GM06990 (cell line): Measurements from ENCODE around the gene PEDS1.
A peak's percentile ranks its signal among the peaks of the same experiment; 100 is the strongest.

Experiments
- DNase-seq: peaks from one replicate; pipeline ENCODE4 v3.0.0-alpha.2; 2011; ENCODE audit not compliant: insufficient read length; ENCODE audit errors: extremely low read depth
- H3K27me3 ChIP-seq: replicated peaks from 2 replicates; pipeline ENCODE4 v1.6.0; 2011; ENCODE audit warnings: low read length; ENCODE audit not compliant: control insufficient read depth, insufficient read depth
- H3K36me3 ChIP-seq: 2 replicates; pipeline ENCODE4 v1.5.1; 2011; ENCODE audit warnings: low read length; ENCODE audit not compliant: control insufficient read depth, insufficient read depth
- H3K4me3 ChIP-seq: replicated peaks from 2 replicates; pipeline ENCODE4 v1.5.1; 2011; ENCODE audit warnings: low read depth, mild to moderate bottlenecking, control low read depth, low read length
- TF ChIP-seq, protein P1 (sequence below): IDR thresholded peaks from 2 replicates; pipeline ENCODE4 v1.5.1; 2011; ENCODE audit warnings: low read length, control low read depth, mild to moderate bottlenecking, inconsistent platforms; ENCODE audit not compliant: insufficient read depth, poor library complexity, severe bottlenecking

Gene PEDS1

DNA sequence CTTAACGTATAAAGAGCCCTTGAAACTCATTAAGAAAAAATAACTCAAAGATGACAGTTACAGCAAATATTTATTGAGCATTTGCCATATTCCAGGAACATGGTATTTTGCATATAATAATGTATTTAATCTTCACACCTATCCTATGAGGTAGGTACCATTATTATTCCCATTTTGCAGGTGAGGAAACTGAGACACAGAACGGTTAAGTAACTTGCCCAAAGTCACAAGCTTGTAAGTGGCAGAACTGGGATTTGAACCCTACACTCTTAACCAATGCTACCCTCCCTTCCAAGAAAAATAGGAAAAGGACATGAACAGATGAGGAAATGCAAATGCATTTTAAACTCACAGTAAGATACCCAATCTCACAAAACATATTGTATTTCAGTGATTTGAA lies 35.3 kb downstream of the PEDS1 start:
- no peaks in the 10 kb centered on the region; the same call in 1 of the 2 replicates for H3K36me3 ChIP-seq
- H3K27me3 ChIP-seq = no peaks in the 10 kb centered on the region
- no peak overlapping the region for H3K4me3 ChIP-seq
- TF ChIP-seq, protein P1, sequence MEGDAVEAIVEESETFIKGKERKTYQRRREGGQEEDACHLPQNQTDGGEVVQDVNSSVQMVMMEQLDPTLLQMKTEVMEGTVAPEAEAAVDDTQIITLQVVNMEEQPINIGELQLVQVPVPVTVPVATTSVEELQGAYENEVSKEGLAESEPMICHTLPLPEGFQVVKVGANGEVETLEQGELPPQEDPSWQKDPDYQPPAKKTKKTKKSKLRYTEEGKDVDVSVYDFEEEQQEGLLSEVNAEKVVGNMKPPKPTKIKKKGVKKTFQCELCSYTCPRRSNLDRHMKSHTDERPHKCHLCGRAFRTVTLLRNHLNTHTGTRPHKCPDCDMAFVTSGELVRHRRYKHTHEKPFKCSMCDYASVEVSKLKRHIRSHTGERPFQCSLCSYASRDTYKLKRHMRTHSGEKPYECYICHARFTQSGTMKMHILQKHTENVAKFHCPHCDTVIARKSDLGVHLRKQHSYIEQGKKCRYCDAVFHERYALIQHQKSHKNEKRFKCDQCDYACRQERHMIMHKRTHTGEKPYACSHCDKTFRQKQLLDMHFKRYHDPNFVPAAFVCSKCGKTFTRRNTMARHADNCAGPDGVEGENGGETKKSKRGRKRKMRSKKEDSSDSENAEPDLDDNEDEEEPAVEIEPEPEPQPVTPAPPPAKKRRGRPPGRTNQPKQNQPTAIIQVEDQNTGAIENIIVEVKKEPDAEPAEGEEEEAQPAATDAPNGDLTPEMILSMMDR = no peak
- DNase-seq = no peak

DNA sequence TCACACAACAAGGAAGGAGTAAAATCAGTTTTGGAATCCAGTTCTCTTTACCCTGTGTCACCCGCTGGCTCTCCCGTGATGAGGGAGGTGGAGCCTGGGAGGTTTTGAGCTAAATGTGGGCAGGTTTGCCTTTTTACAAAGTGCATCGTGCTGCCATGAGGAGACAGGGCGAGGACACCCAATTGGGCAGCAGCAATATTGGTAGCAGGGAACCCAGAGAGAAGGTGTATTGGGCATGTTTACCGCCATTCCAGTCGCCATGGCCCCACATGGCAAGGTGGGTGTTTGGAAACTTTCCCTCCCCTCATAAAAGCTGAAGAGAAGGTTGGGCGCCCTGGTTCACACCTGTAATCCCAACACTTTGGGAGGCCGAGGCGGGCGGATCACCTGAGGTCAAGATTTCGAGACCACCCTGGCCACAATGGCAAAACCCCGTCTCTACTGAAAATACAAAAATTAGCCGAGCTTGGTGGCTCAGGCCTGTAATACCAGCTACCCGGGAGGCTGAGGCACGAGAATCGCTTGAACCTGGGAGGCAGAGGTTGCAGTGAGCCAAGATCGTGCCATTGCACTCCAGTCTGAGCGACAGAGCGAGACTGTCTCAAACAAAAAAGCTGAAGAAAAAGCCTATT lies 37.0 kb downstream of the PEDS1 start:
- Histone ChIP-seq H3K4me3 (peak overlapping the region; percentile 74), H3K27me3 (no peaks in the 10 kb centered on the region), H3K36me3 (no peaks in the 10 kb centered on the region)
- TF ChIP-seq, protein P1 = no peak
- DNase-seq = no peak

DNA sequence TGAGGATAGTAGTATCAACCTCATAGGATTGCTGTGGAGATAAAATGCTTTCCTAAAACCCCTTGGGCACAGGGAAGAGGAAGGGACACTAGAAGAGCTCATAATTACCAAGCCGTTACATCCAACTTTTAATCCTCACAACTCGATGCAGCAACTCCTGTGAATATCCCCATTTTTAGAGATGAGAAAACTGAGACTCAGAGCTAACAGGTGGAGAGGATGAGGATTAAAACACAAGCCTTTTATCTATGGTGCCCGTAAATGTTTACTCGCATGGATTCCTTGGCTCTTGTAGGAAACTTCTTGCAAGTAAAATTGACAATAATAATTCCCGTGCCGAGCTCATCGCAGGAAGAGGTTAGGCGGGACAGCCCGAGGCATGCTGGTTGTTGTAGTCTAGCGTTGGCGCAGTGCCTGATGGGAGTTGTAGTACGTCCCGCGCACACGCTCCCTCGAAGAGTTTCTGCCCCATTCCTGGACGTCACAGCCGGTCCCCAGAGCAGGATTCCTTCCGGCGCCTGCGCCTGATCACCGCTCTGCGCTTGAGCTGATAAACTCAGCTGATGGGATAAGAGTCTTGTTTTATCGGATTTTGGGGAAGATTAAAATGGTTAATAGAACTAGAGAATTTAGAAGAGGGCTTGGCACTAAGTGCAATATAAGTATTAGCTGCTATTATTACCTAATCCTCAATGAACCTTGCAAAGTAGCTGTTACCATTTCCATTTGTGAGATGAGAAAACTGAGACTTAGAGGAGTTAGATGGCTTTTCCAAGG lies 37.7 kb downstream of the PEDS1 start:
- TF ChIP-seq, protein P1 = no peak
- H3K36me3 ChIP-seq = no peaks in the 10 kb centered on the region

DNA sequence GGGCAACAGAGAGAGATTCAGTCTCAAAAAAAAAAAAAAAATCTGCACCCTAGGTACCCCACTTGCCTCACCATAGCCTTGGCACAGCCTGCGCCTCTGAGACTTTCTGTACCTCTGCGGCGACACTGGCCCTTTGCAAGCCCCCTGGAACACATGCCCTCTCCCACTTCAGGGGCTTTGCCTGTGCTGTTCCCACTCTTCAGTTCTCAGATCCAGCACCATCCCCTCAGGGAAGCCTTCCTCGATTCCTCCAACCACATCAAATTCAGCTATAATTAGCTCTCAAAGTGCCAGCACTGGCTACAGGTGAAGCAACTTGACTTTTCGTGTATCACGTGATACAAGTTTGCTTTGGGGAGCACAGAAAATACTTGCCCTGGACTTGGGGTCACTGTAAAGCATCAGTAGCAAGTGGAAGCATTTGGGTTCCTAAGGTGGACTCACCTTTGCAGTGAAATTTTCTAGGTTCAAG lies 38.4 kb downstream of the PEDS1 start:
- Histone ChIP-seq H3K27me3 (no peaks in the 10 kb centered on the region), H3K4me3 (peak overlapping the region; percentile 74), H3K36me3 (no peaks in the 10 kb centered on the region)
- DNase-seq = no peak
- TF ChIP-seq, protein P1 = no peak

More for the DNA sequence above, 37.7 kb downstream of the PEDS1 start:
- DNase-seq = peak; percentile 81
- peak overlapping the region; percentile 74 for H3K4me3 ChIP-seq
- H3K27me3 ChIP-seq = no peaks in the 10 kb centered on the region

DNA sequence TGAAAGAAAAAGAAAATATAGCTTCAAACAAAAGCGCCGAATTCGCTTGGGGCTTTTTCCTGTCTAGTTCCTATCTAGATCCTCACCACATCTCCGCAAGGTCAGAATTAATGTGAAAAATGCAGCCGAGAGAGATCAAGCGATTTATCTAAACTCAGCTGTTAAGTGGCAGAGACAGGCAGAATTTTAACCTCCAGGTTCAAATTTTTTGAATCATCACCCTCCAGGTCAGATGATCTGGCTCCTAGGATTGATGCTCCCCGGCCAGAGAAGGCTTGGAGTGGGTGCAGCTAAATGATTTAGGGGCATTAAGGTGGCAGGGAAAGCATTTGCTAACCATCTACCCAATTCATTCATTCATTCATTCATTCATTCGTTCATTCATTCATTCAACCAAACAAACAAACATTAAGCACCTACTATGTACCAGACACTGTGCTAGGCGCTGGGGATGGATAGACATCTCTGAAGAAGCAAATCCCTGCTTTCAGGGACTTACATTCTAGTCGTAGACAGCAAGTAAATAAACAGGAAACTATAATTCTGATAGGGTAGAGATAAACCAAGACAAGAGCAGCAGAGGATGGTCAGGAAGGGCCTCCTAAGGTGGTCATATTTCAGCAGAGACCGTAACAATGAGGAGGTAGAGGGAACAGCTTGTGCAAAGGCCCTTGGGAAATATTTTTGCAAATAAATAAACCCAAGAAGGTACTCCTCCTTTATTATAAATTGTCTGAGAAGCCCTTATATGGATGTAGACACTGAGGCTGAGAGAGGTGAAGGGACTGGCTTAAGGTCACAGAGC lies 39.9 kb downstream of the PEDS1 start:
- Histone ChIP-seq H3K4me3 (peak overlapping the region; percentile 78), H3K36me3 (no peaks in the 10 kb centered on the region), H3K27me3 (no peaks in the 10 kb centered on the region)
- no peak for DNase-seq
- TF ChIP-seq, protein P1 = no peak
